Epithelial cell of prostate (primary cell): ENCODE data around the gene CBR3.
"Not testable (repeated sequence)": the region's sequence is repeated elsewhere in the genome, so short reads cannot be mapped to it uniquely, and the experiment has no call there.

Experiments used
- DNase-seq: peaks from one replicate; pipeline ENCODE4 v3.0.0-alpha.2; 2011; ENCODE audit warnings: low read depth, low spot score
- H3K27ac ChIP-seq: fragments of 450-650 bp; 2 replicates; pipeline ENCODE4 v1.5.1; 2017; ENCODE audit warnings: mild to moderate bottlenecking

The CBR3 gene

DNA sequence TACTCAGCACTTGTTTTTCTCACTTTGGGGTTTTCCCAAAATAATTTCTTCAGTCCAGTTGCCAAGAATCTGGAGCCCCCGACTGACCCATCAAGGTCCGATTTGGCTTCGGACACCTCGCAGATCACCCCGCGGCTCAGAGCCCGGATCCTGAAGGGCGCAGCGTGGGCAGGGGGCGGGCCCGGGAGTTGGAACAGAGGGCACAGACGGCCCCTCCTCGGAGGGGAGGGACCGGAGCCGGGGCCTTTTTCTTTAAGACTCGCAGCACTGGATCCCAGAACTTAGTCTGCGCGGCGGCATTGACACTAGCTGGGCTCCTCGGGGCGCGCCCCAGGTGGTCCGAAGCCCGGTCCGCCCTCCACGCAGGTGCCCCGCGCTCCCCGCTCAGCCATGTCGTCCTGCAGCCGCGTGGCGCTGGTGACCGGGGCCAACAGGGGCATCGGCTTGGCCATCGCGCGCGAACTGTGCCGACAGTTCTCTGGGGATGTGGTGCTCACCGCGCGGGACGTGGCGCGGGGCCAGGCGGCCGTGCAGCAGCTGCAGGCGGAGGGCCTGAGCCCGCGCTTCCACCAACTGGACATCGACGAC lies at the start of gene CBR3:
TSS of gene CBR3 (plus strand) at position 277 of the 588 bp plus-strand sequence. CDS start at position 391, 114 bp downstream.
- H3K27ac ChIP-seq: peak within 1 kb of the TSS; percentile 53
- DNase-seq: no peak

DNA sequence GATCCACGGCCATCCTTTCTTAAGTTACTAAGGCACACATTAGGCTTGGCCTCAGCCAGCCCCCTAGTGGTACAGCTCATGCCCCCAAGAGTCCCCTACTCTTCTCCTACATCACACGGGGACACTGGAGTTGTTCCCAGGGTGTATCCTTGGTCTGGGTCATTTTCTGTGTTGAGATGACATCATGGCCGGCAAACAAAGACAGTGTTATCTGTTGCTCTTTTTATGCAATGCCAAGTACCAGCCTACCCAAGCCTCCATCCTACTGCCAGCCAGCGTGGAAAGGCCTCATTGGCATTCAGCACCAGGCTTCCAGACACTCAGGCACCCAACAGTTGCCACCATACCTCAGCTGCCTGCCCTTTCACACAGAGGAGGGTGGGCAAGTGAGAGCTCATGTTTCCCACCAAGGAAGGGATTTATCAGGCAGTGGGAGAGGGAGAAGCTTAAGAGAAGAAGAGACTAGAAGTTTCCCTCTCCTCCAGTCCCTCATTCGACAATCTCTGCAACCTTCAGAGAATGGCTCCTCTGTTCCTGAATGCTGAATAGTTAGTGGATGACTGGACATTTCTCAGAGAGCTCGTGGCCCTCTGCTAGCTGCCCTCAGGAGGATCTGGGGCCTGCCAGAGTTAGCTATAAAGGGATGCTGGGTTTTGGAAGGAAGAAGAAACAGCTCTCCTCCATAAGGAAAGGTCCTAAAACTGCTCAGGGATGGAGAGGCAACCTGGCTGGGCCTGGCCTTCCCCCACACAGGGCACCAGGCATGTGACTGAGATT lies 47.3 kb upstream of the CBR3 start:
- DNase-seq: no peak
- H3K27ac ChIP-seq: no peak overlapping the region

DNA sequence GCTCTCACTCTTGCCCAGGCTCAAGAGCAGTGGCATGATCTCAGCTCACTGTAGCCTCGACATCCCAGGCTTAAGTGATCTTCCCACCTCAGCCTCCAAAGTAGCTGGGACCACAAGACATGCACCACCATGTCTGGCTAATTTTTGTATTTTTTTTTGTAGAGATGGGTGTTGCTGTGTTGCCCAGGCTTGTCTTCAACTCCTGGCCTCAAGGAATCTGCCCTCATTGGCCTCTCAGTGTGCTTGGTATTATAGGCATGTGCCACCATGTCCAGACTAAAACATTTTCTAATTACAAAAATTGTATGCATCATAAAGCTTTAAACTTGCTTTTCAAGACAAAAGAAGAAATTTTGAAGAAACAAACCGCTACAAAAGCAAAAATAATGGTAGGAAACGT lies 44.9 kb upstream of the CBR3 start:
- peak; percentile 60 for DNase-seq
- peak overlapping the region; percentile 47 for H3K27ac ChIP-seq

DNA sequence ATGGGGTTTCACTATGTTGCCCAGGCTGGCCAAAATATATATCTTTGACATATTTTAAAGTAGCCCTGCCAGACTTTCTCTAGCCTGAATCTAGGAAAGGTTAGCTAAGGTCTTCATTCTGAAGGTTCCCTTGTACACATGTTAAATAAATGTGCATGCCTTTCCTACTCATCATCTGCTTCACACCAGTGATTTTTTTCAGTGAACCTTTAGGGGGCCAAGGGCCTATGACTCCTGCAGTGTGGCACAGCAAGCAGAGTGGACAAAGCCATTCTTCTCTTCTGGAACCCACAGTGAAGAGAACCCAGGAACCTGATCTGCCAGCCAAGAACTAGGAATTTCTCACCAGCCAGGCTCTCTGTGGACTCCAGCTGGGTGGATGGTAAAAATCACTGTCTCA lies 42.2 kb upstream of the CBR3 start:
- H3K27ac ChIP-seq: no peak overlapping the region
- DNase-seq: no peak

DNA sequence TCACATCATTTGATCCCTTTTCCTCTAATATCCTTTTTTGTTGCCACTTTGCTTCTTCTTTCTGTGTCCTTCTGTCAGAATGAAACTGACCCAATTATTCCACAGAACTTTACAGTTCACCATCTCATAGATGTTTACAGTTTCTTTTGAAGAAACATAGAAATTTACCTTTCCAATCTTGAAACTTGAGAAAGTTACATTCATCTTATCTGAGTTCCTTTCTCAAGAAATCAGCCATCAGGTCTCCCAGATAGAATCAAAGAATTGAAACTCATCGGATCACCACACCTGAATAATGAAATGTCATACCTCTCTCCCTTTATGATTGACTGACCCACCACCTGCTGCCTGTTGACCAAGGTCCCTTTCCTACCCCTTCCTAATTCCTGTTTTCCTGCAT lies 41.4 kb upstream of the CBR3 start:
- no peak for DNase-seq
- no peak overlapping the region for H3K27ac ChIP-seq

DNA sequence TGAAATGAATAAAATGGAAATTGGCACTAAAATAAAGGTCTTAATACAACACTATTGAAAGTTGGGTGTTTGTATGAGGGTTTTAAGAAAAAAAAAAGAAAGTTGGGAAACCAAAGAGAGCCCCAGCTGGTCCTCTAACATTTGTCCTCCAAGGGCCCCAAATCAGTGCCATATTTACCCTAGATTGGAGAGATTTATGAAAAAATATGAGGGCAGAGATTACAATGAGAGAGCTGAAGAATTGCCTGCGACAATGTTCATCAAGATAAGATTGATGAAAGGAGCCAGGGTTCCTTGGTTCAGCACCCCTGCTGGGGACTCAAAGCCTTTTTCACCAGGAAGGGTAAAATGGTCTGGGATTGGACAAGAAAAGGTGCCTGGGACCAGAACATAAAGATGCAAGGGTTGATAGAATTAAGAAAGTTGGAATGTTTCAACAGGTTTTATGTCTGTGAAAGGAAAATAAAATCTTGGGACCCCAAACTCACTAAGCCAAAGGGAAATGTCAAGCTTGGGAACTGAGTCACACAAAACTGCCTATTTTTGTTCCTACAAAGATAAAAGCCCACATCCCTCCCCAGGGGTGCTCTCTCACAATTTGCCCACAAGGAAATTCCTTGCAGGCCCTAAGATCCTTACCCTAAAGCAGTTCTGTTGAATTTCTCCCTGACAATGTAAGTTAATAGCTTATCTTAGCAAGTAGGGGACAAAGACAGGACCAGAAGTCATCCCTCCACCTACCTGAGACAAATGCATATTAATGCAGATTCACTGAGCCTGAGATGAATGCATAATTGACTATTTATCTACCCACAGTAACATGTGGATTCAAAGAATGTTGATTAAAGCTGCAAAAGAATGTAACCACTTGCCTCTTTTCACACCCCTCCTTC lies 38.2 kb upstream of the CBR3 start:
- H3K27ac ChIP-seq: no peak overlapping the region
- no peak for DNase-seq

DNA sequence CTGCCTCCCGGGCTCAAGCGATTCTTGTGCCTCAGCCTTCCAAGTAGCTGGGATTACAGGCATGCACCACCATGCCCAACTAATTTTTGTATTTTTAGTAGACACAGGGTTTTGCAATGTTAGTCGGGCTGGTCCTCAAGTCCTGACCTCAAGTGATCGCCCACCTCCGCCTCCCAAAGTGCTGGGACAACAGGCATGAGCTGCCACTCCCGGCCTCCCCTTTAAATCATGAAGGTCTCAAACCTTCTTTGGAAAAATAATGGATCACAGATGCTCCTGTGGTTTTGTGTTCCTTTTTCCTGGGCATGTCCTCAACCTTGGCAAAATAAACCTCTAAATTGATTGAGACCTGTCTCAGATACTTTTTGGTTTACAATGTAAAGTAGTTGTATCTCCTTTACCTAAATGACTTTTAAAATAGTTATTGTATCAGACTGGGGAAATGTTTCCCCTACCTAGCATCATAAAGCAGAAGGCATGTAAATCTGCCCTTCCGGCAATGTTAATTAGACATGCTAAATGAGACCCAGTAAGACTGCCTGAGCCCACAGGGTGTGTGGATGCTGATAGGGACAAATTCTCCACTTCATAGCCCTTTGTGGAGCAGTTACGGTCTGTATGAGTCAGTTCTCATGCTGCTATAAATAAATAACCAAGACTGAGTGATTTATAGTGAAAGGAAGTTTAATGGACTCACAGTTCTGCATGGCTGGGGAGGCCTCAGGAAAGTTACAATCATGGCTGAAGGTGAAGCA lies 37.3 kb upstream of the CBR3 start:
- no peak overlapping the region for H3K27ac ChIP-seq

DNA sequence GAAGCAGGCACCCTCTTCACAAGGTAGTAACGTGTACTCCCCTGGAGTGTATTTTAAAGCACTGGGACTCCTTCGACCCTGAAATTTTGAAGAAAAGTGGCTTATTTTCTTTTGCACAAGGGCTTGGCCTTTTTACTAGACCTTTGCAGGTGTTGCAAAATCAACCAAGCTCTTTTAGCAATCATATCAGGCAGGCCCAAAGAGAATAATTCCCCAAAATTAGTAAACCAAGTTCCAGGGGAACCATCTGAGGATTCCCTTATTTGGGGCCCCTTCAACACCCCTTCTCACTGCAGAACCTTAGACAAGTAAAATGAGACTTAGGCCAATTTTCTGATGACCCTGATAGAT lies 36.7 kb upstream of the CBR3 start:
- H3K27ac ChIP-seq: no peak overlapping the region
- no peak for DNase-seq

More for the DNA sequence above, 37.3 kb upstream of the CBR3 start:
- DNase-seq: peak; percentile 27

DNA sequence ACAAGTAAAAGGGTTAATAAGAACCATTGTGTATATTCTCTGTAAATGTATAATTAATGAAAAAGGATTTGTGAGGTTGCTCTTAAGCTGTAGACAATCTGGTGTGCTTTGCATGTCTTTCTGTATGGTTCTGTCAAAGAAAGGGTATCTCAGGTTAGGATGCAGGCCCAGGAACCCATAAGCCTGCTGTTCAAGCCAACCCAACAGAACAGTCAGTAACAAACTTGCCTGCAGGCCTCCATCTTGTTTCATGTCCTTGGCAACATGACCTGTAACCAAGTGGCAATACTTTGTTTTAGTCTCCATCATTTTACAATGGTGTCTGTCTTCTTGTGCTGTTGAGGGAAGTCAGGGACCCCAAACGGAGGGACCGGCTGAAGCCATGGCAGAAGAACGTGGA lies 35.9 kb upstream of the CBR3 start:
- no peak for DNase-seq
- H3K27ac ChIP-seq: no peak overlapping the region

DNA sequence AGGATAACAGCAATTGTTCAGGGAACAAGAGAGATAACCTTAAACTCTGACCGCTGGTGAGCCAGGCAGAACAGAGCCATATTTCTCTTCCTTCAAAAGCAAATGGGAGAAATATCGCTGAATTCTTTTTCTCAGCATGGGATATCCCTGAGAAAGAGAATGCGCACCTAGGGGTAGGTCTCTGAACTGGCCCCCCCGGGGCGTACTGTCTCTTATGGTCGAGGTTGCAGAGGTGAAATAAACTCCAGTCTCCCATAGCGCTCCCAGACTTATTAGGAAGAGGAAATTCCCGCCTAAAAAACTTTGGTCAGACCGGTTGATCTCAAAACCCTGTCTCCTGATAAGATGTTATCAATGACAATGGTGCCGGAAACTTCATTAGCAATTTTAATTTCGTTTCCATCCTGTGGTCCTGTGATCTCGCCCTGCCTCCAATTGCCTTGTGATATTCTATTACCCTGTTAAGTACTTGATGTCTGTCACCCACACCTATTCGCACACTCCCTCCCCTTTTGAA lies 35.1 kb upstream of the CBR3 start:
- DNase-seq, H3K27ac ChIP-seq: not testable (repeated sequence)

DNA sequence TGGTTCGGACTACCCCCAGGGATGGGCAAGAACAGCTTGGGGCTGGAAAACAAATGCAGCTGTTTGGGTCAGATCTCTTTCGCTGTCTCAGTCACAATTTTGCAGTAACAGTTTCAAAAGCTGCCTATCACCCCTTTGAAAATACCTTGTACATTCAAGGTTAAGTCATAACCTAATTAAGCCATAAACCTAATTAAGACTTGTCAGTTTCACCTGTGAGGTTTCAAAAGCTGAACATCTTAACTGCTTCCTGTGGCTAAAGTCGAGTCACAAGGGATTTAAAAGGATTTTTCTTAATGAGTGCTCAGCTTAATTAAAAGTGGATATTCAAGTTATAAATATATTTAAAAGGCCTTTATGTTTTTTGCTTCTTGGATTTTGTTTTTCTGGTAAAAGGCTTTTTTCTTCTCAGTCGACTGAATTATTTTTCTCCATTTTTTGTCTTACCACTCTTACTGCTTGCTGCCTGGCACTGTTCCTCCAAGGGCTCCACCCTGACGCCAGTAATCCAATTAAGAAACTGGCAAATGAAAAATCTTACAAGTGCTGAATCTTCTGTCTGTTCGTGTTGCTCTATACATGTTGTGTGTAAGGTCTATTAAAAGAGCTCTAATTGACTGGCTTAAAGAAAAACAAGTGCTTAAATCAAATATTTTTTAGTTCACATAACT lies 33.8 kb upstream of the CBR3 start:
- no peak for DNase-seq
- no peak overlapping the region for H3K27ac ChIP-seq

DNA sequence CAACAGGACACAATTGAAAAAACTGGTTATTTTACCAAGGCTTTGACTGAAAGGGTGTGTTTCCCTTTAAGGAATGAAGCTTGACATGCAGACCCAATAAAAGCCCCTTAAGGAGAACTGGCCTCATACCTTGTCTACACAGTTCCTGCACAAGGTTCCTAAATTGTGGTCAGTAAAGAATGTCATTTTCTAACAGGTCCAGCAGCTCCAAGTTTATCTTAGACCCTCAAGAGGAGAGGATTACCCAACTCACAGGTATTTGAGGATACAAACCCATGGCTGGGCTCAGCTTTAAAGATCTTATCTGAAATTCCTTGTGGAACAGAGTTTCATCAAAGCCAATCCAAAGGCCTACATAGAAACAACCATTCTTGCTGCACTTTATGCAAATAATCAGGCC lies 31.4 kb upstream of the CBR3 start:
- H3K27ac ChIP-seq: no peak overlapping the region
- DNase-seq: no peak

DNA sequence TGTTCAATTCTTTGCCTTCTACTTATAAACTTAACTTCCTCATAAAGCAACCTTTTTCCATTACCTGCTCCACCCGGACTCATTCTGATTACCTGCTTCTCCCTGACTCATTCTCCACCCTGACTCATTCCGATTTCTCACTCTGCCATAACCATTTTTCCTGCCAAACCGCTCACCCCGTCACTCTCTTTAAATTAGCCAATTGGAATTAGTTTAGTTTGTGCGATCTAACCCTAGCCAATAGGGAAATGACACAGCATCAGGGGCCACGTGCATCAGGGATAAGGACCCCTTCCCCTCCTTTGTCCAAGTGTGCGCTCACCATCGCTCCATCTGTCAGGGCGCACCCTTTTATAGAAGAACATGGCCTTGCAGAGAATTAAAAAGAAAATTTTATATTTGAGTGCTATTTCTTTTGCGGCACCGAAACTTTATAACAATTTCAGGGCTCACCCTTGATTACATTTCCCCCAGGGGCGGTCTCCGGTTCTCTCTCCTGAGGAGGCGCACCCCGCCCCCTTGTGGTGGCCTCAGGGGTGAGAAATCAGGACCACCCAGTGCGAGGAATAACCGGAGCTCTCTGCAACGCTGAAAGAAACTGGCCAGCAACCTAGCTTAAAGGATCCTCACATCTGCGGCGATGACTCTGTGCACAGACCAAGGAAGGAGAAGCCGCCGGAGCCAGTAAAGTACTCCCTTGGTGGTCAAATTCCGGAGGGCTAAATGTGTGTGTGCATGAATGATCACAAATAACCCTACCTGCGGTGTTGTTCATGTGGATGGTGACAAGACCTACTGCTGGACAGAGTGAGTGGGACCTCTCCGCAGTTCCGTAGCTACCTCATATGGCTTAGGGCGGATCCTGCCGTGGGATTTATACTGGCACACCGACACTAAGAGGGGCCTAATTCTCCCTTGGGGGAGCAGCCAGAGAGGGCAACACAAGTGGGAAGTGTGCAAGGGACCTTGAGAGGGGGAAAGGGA lies 30.3 kb upstream of the CBR3 start:
- no peak for DNase-seq
- peak overlapping the region; percentile 7 for H3K27ac ChIP-seq

DNA sequence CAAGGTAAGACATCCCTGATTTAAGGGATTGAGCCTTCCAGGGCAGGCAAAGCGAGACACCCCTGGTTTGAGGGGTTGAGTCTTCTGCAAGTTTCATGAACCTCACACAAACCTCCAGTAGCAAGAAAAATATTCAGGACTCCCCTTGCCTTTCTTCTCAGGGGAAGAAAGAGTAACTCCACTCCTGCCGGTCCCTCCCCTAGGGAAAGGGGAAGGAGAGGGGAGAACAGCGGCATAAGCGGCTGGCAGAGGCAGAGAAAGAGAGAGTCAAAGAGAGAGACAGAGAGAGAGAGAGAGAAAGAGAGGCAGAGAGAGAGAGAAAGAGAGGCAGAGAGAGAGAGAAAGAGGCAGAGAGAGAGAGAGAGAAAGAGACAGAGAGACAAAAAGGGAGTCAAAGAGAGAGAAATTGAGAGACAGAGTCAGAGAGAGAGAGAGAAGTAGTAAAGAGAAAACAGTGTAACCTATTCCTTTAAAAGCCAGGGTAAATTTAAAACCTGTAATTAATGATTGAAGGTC lies 29.5 kb upstream of the CBR3 start:
- no peak overlapping the region for H3K27ac ChIP-seq
- no peak for DNase-seq

DNA sequence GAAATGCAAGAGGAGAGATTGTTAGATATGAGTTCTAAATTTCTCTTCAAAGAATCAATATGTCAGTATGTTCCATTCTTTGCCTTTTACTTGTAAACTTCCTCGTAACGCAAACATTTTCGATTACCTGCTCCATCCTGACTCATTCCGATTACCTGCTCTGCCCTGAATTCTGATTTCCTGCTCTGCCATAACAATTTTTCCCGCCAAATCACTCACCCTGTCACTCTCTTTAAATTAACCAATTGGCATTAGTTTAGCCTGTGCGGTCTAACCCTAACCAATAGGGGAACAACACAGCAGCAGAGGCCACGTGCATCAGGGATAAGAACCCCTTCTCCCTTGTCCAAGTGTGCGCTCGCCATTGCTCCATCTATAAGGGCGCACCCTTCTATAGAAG lies 25.0 kb upstream of the CBR3 start:
- DNase-seq: no peak
- no peak overlapping the region for H3K27ac ChIP-seq

DNA sequence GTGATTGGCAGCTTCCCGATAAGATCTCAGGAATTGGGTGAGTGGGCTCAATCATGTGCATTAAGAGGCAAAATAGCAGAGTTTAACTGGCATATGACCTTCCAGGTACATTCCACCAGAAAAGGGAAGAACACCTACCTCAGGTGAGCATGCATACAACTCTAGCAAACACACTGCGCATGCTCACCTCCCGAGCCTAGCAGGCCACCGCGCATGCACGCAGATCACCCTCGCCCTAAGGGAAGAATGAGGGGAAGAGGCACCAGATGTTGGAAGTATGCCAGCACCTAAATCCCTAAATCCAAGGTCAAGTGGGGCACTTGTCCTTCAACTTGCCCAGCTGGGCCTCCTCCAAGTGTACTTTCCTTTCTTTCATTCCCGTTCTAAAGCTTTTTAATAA lies 23.6 kb upstream of the CBR3 start:
- no peak overlapping the region for H3K27ac ChIP-seq
- no peak for DNase-seq

DNA sequence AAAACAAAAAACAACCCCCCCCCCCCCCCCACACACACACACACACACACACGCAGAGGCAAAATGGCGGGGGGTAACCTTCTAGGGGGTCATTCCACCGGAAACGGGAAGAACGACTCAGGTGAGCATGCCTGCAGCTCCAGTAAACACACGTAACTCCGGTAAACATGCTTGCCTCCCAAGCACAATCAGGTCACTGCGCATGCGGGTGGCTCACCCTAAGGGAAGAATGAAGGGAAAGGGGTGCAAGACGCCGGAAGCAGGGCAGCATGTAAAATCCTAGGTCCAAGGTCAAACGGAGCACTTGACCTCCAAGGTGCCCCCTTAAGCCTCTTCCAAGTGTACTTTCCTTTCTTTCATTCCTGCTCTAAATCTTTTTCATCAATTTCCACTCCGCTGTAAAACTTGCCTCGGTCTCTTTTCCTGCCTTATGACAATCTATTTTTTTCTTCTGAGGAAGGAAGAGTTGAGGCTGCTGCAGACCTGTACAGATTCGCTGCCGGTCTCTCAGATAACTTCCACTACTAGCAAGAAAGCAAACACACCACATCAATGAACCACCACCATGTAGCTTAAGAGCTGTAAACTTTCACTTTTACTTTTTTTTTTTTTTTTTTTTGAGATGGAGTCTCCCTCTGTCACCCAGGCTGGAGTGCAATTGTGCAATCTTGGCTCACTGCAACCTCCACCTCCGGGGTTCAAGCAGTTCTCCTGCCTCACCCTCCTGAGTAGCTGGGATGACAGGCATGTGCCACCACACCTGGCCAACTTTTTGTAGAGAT lies 21.0 kb upstream of the CBR3 start:
- H3K27ac ChIP-seq: peak overlapping the region; percentile 19
- DNase-seq: no peak
